Nephron (organoid): ENCODE data around the gene SPATA2.

Experiments
- H3K27ac Mint-ChIP-seq, 3 experiments: 2 replicates each; pipeline ENCODE4 v1.8.0; 2020; ENCODE audit warnings: mixed read lengths in 3 of 3, mild to moderate bottlenecking in 2 of 3, moderate library complexity in 1 of 3
- H3K27me3 Mint-ChIP-seq: 2 replicates; pipeline ENCODE4 v1.8.0; 2021; ENCODE audit warnings: low read depth, mild to moderate bottlenecking, moderate library complexity, mixed read lengths
- H3K36me3 Mint-ChIP-seq: 2 replicates; pipeline ENCODE4 v1.8.0; 2020; ENCODE audit warnings: low read depth, mixed read lengths
- H3K4me1 Mint-ChIP-seq: 2 replicates; pipeline ENCODE4 v1.8.0; 2020; ENCODE audit warnings: mixed read lengths
- H3K4me3 Mint-ChIP-seq, 3 experiments: 2 replicates each; pipeline ENCODE4 v1.8.0; 2020; ENCODE audit warnings: mild to moderate bottlenecking in 3 of 3, mixed read lengths in 3 of 3, moderate library complexity in 2 of 3
- H3K9me3 Mint-ChIP-seq: 2 replicates; pipeline ENCODE4 v1.8.0; 2020; ENCODE audit warnings: mixed read lengths
- CTCF ChIP-seq, 3 experiments: fragments of 200-600 bp; sonication (generic); IDR thresholded peaks; one replicate each; pipeline ENCODE4 v1.5.0; 2021; ENCODE audit warnings: antibody characterized with exemption in 3 of 3; ENCODE audit not compliant: unreplicated experiment in 3 of 3

SPATA2 gene

GRCh38 chr20:49878977-49879376, 36.4 kb downstream of the SPATA2 start:
- Mint-ChIP-seq H3K4me1 (no peaks in the 10 kb centered on the region), H3K4me3 (no peak overlapping the region), H3K9me3 (no peaks in the 10 kb centered on the region), H3K27ac (no peak overlapping the region), H3K27me3 (no peaks in the 10 kb centered on the region), H3K36me3 (peaks cover 27% of the 10 kb centered on the region)
- no peak for TF ChIP-seq CTCF (IDR thresholded peaks at IDR 0.05; ENCODE audit: unreplicated experiment in 3 of 3)

- no peak overlapping the region for H3K27ac Mint-ChIP-seq
- H3K9me3 Mint-ChIP-seq = no peaks in the 10 kb centered on the region
- peaks cover 20% of the 10 kb centered on the region for H3K36me3 Mint-ChIP-seq
- H3K4me1 Mint-ChIP-seq = no peaks in the 10 kb centered on the region
- H3K4me3 Mint-ChIP-seq = no peak overlapping the region
- TF ChIP-seq CTCF (IDR thresholded peaks at IDR 0.05; ENCODE audit: unreplicated experiment in 3 of 3) = no peak
- no peaks in the 10 kb centered on the region for H3K27me3 Mint-ChIP-seq
These were observed 37.9 kb downstream of the SPATA2 start for GRCh38 chr20:49877386-49877921.

GRCh38 chr20:49874696-49875095, 40.6 kb downstream of the SPATA2 start:
- no peak overlapping the region for H3K27ac Mint-ChIP-seq
- no peaks in the 10 kb centered on the region for H3K27me3 Mint-ChIP-seq

GRCh38 chr20:49872056-49872455, 43.3 kb downstream of the SPATA2 start:
- H3K27ac Mint-ChIP-seq = no peak overlapping the region
- H3K27me3 Mint-ChIP-seq = no peaks in the 10 kb centered on the region
- H3K9me3 Mint-ChIP-seq = no peaks in the 10 kb centered on the region
- H3K36me3 Mint-ChIP-seq = peaks cover 17% of the 10 kb centered on the region
- peaks cover 1% of the 10 kb centered on the region for H3K4me1 Mint-ChIP-seq
- H3K4me3 Mint-ChIP-seq = no peak overlapping the region
- no peak for TF ChIP-seq CTCF (IDR thresholded peaks at IDR 0.05; ENCODE audit: unreplicated experiment in 3 of 3)

More at GRCh38 chr20:49874696-49875095, 40.6 kb downstream of the SPATA2 start:
- H3K4me1 Mint-ChIP-seq = no peaks in the 10 kb centered on the region
- H3K9me3 Mint-ChIP-seq = no peaks in the 10 kb centered on the region
- peaks cover 14% of the 10 kb centered on the region for H3K36me3 Mint-ChIP-seq
- H3K4me3 Mint-ChIP-seq = no peak overlapping the region
- TF ChIP-seq CTCF (IDR thresholded peaks at IDR 0.05; ENCODE audit: unreplicated experiment in 3 of 3) = no peak

- H3K27ac Mint-ChIP-seq = no peak overlapping the region
- peaks cover 7% of the 10 kb centered on the region for H3K4me1 Mint-ChIP-seq
- H3K27me3 Mint-ChIP-seq = no peaks in the 10 kb centered on the region
- H3K36me3 Mint-ChIP-seq = peaks cover 17% of the 10 kb centered on the region
- H3K9me3 Mint-ChIP-seq = no peaks in the 10 kb centered on the region
- no peak for TF ChIP-seq CTCF (IDR thresholded peaks at IDR 0.05; ENCODE audit: unreplicated experiment in 3 of 3)
- no peak overlapping the region for H3K4me3 Mint-ChIP-seq
These were observed 43.9 kb downstream of the SPATA2 start for GRCh38 chr20:49871391-49871948.

- H3K27me3 Mint-ChIP-seq = no peaks in the 10 kb centered on the region
- H3K9me3 Mint-ChIP-seq = no peaks in the 10 kb centered on the region
- H3K4me3 Mint-ChIP-seq = no peak overlapping the region
- peaks cover 14% of the 10 kb centered on the region for H3K4me1 Mint-ChIP-seq
- no peak for TF ChIP-seq CTCF (IDR thresholded peaks at IDR 0.05; ENCODE audit: unreplicated experiment in 3 of 3)
- peaks cover 17% of the 10 kb centered on the region for H3K36me3 Mint-ChIP-seq
- no peak overlapping the region for H3K27ac Mint-ChIP-seq
These were observed 45.1 kb downstream of the SPATA2 start for GRCh38 chr20:49870261-49870660.
